NOMO-1 (cell line): Measurements from ENCODE around the gene NSMF.

Experiments
- DNase-seq, 2 experiments: peaks; one replicate each; lab custom pipeline; 2025; ENCODE audit not compliant: unreplicated experiment in 2 of 2; lab: John Stamatoyannopoulos, UW

Gene NSMF

DNA sequence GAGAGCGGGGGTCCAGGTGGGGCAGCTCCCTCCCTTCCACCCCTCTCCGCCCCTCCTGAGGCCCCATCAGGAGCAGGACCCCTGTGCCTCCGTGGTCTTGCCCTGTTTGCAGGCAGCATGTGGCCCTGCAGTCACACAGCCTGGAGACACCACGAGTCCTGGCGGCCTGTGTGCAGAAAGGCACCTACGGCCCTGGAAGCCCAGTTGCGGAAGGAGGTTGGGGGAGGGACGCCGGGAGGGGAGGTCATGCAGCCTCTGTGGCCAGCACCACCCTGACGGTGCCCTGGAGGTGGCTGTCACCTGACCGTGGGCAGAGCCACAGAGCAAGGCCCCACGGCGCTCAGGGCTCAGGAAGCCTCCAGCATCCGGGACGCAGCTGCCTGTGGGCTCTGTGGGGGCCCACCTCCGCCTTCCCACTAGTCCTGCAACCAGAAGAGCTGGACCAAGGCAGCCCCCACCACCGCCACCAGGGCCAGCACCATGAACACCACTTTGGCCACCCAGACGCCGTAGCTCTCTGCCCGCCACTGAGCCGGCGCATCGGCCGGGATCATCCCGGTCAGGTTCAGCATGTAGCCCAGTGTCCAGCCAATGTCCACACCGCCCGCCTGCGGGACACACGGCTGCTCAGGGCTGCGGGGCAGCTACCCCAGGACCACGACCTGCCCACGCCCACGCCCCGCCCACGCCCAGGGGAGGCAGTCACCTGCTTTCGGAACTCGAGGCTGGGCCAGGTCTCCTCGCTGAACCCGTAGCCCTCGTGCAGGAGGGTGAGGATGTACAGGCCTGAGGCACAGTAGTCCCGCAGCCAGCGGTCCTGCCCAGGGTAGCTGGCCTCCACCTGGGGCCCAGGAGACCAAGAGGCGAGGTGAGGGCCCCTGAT, 24.4 kb downstream of the NSMF start:
- DNase-seq: no peak

DNA sequence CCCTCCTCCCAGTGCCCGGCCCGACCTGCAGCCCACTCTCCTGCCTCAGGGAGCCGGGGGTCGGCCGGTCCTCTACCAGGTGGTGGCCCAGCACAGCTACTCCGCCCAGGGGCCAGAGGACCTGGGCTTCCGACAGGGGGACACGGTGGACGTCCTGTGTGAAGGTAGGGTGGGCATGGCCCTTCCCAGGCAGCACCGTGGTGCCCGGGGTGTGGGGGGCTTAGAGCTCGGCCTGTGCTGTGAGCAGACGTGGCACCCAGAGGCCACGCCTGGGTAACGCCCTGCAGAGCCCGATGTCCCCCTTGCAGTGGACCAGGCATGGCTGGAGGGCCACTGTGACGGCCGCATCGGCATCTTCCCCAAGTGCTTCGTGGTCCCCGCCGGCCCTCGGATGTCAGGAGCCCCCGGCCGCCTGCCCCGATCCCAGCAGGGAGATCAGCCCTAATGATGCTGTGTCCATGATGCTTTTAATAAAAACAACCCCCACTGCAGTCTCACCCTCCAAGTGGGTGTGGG, 25.2 kb downstream of the NSMF start:
- DNase-seq: no peak

DNA sequence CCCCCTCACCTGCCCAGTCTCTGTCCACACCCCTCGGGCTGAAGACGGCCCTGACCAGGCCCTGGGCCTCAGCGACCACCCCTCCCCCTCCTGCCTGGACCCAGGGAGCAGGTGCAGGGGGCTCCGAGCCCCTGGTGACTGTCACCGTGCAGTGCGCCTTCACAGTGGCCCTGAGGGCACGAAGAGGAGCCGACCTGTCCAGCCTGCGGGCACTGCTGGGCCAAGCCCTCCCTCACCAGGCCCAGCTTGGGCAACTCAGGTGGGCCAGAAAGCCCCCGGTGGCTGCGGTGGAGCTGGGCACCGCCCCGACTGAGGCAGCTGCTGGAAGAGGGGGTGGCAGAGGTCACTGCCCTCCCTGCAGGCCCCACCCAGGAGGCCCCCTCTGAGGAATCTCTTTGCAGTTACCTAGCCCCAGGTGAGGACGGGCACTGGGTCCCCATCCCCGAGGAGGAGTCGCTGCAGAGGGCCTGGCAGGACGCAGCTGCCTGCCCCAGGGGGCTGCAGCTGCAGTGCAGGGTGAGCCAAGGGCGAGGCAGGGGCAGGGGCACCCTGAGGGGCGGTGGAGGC, 25.7 kb downstream of the NSMF start:
- no peak for DNase-seq

DNA sequence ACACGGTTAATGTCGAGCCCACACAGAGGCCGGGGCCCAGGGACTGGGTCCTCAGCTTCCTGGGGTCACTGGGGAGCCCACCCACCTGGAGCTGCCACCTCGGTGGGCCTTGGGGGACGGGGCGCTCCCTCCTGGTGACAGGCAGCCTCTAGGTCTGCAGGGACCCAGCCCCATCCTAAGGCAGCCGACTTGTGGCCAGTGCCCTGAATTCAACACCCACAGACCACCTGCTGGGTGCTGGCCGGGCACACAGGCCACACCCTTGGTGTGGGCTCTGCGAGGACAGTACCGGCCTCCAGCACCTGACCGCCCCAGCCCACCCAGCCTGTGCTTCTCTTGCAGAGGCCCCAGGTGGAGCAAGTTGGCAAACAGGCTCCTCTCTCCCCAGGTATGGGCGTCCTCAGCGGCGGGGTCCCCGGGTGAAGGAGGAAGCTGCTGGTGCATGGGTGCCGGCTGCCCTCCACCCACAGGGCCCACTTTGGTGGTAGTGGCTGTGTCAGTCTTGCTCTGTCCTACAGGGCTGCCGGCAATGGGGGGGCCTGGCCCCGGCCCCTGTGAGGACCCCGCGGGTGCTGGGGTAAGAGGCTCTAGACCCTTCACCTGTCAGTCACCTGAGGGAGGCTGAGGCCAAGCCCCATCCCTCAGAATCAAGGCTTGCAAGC, 26.3 kb downstream of the NSMF start:
- DNase-seq: no peak

DNA sequence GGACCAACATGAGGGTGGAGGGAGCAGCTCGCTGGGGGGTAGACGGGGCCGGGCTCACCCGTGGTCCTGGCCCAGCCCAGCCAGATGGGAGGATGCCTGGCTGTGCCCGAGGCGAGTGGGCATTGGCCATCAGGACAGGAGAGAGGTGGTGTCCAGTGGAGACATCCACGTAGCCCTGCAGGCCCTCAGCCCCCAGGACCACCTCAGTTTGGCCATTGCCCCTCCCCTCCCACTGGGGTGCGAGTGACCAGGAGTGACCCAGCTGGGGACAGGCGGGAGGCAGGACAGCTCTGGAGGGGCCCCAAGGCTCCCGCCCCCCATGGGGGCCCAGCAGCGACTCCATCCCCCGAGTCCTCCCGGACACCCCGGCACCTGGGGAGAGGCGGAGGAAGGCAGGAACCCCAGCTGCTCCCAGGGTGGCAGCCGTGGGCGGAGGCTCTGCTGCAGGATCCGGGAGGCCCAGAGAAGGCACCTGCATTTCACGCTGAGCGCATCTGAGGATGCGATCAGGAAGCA, 27.7 kb downstream of the NSMF start:
- DNase-seq: no peak

DNA sequence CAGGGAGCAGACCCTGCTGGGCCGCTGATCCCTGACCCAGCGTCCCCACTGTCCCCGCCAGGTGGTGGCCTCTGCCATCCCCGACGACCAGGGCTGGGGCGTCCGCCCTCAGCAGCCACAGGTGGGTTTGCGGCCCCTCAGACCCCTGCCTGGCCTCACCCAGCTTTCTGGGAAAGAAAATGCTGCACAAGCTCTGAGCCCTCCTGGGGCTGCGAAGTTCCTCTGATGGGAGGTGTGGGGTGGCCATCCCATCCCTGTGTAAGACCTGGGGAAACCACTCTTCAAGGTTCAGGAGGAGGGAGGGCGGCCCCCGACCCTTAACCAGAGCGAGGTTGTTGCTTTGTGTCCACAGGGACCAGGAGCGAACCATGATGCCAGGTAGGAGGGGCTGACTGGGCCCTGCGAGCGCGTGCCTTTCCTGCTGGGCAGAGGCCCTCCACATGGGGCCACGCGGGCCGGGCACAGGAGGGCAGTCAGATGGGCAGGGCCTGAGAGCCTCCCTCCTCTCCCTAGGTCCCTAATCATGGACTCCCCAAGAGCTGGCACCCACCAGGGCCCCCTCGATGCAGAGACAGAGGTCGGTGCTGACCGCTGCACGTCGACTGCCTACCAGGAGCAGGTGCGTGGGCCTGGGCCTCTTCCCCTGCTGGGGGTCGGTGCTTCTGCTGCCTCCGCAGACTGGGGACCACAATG, 28.3 kb downstream of the NSMF start:
- DNase-seq: no peak

DNA sequence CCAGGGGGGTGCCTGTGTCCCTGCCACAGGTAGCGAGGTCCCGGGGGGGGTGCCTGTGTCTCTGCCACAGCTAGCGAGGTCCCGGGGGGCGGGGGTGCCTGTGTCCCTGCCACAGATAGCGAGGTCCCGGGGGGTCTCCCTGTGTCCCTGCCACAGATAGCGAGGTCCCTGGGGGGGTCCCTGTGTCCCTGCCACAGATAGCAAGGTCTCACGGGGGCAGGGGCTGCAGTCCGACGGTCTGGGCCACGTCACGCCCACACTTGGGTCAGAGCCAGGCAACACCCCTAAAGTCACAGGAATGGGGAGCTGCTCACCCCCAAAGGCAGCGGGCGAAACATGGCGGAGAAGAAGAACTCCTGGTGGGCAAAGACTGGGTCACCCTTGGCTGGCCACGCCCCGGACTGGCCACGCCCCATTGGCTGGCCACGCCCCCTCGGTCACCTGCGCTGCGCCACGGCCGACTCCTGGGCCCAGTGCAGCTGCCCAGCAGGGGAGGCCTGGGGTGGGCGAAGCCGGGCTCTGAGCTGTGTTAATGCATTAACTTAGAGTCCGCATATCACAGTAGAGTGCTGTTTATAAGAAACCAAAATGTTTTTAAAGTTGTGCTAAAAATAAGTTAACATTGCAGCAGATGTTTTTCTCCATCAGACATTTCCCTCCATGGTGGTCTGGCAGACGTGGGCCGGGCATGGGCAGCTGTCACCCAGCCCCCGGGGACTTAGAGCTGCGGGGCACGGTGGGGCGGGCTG, 29.0 kb downstream of the NSMF start:
- no peak for DNase-seq

DNA sequence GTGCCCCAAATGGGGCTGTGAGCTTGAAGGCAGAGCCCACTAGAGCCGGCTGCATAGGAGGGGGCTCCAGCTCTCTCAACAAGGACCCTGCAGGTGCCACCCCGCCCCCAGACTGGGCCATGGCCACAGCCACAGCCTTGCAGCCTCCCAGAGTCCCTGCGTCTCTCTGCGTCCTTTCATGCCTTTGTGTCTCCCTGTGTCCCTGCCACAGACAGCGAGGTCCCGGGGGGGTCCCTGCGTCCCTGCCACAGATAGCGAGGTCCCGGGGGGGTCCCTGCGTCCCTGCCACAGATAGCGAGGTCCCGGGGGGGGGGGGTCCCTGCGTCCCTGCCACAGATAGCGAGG, 29.6 kb downstream of the NSMF start:
- no peak for DNase-seq

DNA sequence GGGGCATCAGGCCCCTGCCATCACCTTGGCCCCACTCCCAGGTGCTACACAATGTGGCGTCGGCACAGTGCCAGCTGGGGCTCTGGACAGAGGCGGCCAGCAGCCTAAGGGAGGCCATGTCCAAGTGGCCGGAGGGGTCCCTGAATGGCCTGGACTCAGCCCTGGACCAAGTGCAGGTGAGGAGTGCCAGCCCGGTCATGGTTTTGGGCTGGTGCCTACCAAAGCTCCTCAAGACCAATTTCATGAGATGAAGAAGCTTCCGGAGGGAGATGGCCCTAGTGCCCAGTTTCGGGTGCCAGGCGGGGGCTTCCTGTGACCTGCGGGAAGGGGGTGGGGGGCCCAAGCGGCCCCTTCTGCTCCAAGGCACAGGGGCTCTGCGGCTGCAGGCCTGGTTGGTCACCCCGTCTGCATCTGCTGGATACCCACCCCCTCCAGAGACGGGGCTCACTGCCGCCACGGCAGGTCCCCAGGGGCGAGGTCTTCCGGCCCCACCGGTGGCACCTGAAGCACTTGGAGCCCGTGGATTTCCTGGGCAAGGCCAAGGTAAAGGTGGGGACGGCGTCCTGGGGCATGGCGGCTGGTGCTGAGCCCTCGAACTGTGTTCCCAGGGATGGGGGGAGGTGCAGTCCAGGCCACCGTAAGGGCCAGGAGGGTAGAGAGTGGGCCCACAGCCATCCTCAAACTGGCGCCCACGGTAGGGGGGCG, 30.1 kb downstream of the NSMF start:
- DNase-seq: no peak

DNA sequence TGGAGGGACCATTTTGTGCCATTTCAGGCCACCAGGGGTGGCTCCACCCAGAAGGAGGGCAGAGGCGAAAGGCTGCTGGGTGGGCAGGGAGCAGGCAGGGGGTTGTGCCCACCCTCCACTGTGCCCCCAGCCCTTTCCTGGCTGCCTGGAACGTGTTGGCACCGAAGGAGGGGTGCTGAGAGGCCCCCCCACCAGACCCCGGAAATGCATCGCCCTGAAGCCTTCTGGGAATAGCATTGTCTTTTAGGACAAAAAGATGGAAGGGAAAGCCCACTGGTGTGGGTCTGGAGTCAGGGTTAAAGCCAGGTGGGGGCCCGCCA, 30.9 kb downstream of the NSMF start:
- DNase-seq: no peak

DNA sequence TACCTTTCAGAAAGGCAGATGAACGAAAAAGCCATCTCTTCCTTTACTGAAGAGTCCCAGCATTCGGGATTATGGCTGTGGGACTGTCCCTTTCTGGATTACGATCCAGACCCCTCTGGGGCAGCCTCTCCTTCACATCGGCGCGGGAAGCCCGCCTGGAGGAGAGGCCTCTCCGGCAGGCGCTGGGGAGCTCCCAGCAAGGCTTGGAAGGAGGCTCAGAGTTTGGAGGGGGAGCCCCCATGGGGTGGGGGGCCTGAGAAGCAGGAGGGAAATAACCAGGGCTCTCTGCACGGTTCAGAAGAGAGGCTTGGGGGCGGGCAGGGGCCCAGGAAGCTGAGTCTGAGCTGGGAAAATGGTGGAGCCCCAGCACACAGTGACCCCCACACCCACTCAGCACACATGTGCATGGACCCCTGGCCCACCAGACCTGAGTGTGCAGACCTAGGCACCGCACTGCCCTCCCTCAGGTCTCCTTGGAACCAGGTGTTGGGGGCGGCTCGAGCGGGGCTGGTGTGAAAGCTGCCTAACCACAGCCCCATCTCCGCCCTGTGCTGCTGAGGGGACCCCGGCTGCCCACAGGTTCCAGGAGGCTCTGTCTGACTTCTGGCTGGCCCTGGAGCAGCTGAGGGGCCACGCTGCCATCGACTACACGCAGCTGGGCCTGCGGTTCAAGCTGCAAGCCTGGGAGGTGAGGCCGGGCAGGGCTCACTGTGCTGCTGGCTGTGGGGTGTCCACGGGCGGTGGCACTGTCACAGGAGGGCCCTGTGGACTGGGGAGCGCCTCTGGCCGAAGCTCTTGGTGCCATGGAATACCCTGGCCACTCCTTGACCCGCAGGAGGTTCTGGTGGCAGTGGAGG, 31.5 kb downstream of the NSMF start:
- no peak for DNase-seq

DNA sequence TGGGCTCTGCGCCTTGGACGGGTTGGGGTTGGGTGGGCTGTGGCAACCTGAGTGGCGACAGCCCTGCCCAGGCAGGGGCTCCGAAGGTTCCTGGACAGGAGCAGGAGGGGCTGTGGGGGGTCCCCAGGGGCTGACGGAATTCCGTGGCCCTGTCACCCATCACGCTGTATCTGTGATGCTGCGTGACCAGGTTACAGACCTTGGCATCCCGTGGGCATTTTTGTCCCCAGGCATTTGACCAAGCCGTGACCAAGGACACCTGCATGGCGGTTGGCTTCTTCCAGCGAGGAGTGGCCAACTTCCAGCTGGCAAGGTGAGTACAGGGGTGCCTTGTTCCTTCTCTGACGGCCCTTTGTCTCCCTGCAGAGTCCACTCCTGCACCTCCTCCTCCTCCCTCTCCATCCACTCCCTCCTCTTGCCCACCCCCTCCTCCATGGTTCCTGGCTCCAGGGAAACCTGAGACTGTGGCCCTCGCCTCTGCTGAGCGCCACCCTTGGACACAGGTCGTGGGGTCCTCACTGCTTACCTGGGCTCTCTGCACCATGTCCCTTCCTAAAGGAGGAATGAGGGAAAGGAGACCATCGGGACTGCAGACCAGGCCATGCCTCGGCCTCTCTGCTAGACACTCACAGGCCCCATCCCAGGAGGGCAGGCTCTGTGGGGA, 33.0 kb downstream of the NSMF start:
- no peak for DNase-seq

DNA sequence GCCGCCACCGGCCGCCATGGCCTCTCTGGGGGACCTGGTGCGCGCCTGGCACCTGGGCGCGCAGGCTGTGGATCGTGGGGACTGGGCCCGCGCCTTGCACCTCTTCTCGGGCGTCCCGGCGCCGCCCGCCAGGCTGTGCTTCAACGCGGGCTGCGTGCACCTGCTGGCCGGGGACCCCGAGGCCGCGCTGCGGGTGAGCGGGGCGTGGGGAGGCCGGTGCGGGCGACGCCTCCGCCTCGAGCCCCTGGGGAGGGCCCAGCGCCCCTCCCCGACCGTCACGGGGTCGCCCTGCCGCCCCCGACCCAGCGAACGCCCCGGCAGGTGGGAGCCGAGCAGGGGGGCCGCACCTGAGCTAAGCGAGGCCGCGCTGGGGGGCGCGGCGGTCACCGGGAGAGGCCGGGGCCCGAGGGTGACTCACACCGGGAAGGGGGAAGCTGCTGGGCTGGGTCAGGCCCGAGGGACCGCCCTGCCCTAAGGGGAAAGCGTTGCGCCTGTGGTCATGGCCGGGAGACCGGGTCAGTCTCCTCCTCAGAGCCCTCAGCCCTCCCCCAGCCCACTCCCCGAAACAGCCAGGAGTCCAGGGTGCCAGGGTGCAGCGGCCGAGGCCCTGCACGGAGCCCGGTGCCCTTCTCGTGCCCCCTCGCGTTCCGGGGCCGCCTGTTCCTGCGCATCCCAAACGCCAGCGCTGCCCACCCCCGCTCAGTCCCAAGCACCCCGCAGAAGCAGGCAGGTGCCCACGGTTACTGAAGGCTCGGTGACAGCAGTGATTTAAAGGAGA, 35.4 kb downstream of the NSMF start:
- peak; percentile 36 to 57 for DNase-seq

DNA sequence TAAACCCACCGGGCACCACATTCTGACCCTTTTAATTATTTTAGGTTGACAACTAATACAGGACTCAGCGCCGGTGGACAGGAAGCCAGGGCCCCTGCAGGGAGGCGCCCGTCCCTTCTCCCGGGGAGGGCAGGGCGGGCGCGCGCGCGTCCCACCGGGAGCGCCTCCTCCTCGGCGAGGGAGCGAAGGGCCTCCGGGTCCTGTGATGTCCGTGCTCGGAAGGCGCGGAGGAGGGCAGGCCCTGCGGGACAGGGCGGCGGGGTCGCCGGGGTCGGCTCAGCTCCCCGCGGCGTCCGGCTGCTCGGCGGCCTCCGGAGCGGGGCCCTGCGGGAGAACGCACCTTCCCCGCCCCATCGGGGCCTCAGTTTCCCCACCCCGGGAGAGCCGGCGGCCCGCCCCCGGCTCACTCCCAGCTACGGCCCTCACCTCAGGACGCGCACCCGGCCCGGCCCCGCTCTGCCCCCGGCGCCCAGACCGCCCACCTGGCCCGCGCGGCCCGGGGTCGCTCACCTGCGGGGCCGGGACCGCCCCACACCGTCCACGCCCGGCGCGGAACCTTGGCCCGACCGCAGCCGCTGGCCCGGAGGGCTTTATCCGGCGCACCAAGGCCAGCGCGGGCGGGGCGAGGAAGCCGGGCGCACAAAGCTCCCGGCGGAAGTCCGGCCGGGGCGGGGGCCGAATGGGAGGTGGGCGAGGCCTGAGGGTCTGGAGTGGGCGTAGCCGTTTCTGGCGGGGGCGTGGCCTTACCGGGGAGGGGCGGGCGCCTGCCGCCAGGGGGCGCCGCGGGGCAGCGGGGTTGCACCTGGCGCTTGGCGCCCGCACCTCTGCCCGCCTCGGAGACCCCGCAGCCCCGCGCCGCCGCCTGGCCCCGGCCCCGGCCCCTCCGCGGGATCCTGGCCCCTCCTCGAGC, 36.3 kb downstream of the NSMF start, which contains the start of the genes EXD3 and NOXA1:
Gene EXD3, minus strand, starts transcription at position 559 of the 910 bp plus-strand sequence. CDS start 27,805 bp downstream, outside the sequence.
Gene NOXA1, plus strand, starts transcription at position 790 of the 910 bp plus-strand sequence. CDS start 137 bp downstream, outside the sequence.
- DNase-seq: peak; percentile 91 to 96

DNA sequence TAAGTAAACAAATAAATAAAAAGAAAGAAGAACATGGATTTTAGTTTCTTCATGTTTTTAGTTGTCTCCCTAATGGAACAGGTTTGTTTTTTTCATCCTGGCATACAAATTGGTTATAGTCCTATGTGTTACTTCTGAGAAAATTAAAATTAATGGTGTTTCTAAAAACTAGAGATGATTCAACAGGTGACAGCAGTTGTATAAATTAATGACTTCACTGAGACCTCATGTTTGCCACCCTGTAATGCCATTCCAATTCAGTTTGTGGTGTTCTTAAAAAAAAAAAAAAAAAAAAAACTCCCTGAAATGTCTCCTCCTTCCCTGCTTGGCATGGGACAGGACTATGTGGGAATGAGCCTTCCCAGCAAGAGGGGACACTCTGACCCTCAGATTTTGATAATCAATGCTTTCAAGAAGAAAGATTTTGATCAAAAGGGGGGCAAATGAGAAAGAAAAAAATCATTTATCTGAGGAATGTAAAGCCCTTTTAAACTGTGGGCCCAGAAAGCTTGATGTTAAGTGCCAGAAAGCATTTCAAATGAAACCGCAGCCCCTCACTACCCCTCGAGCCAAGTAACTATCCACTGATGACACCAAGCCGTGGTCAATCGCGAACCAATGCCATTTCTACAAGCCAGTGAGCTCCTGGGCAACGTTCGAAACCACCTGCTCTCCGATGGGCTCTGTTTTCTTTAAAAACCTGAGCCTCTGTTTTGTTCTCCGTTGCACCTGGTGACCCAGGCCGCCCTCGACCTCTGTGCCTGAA, 37.1 kb downstream of the NSMF start:
- no peak for DNase-seq
